Stimulated activated CD4-positive, alpha-beta T cell treated with anti-CD3 and anti-CD28 coated beads, Interleukin-1b, Interleukin-23, amount 100 ng/mL, for 4 hours (primary cell): Measurements from ENCODE around the gene ORC6.
"Not testable (repeated sequence)": the region's sequence is repeated elsewhere in the genome, so short reads cannot be mapped to it uniquely, and the experiment has no call there.

Source experiments
- DNase-seq, 2 donors: peaks; one replicate each; pipeline ENCODE4 v3.0.0-alpha.2; 2020; ENCODE audit warnings: low read depth in 2 of 2

The ORC6 gene

GRCh38 chr16:46689365-46690280 is at the start of gene ORC6:
Gene ORC6 (plus strand): TSS chr16:46689659. CDS start chr16:46689706, 47 bp downstream.
- DNase-seq = peak; percentile 92 to 96

DNA sequence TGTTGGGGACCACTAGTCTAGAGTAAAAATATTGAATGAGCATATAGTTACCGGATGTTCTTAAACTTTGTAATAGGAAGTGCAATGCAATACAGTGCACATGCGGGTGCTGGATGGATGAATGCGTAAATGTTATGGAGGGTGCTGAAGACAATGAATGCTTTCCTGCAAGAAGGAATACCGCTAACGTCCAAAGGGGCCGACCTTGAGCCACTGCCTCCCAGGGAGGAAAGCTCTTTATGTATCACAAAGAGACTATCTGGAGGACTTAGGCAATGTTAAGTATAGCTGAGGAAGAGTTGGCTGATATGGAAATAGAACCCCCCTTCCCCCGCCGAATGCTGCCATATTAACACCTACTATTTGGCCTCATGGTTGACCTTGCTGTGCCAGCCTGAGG is 40.8 kb upstream of the ORC6 start:
- DNase-seq = no peak

- no peak for DNase-seq
These were observed 39.7 kb upstream of the ORC6 start for GRCh38 chr16:46649588-46650253.

DNA sequence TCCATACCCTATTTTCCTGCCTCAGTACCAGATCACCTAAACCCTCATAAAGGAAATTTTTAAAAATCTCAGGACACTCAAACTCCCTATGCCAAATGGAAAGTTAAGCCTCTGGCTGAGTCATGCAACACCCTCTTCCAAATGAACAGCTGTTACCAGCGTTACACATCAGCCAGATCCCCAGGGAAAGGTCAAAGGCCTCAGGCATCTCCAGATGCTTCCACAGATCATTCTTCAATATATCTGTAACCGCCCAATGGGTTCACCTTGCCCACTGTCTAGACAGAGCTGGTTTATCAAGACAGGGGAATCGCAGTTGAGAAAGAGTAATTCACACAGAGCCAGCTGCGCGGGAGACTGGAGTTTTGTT is 39.2 kb upstream of the ORC6 start:
- no peak for DNase-seq

- DNase-seq = no peak
These were observed 38.2 kb upstream of the ORC6 start for GRCh38 chr16:46651305-46651704.

DNA sequence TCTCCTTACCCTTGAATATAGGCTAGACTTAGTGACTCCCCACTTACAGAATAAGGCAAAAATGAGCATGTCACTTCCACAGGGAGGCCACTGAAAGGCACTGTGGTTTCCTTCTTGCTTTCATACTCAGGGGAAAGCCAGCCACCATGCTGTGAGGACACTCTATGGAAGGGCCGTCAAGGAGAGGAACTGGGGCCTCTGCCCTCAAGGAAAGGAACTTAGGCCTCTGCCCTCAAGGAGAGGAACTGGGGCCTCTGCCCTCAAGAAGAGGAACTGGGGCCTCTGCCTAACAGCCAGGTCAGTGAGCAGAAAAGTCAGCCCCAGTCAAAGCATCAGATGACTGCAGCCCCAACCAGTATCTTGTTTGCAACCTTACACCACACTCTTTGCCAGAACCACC is 30.5 kb upstream of the ORC6 start:
- no peak for DNase-seq

GRCh38 chr16:46662123-46662522 is 27.3 kb upstream of the ORC6 start:
- no peak for DNase-seq

- DNase-seq = peak; percentile 9 to 29
These were observed 16.0 kb upstream of the ORC6 start for GRCh38 chr16:46673320-46674013.

- not testable (repeated sequence) for DNase-seq
These were observed 11.5 kb upstream of the ORC6 start for GRCh38 chr16:46677943-46678342.

GRCh38 chr16:46681867-46682266 is 7.6 kb upstream of the ORC6 start:
- not testable (repeated sequence) for DNase-seq

- no peak for DNase-seq
These were observed 2.5 kb upstream of the ORC6 start for GRCh38 chr16:46686815-46687473.

GRCh38 chr16:46687486-46687885 is 2.0 kb upstream of the ORC6 start:
- no peak for DNase-seq

DNA sequence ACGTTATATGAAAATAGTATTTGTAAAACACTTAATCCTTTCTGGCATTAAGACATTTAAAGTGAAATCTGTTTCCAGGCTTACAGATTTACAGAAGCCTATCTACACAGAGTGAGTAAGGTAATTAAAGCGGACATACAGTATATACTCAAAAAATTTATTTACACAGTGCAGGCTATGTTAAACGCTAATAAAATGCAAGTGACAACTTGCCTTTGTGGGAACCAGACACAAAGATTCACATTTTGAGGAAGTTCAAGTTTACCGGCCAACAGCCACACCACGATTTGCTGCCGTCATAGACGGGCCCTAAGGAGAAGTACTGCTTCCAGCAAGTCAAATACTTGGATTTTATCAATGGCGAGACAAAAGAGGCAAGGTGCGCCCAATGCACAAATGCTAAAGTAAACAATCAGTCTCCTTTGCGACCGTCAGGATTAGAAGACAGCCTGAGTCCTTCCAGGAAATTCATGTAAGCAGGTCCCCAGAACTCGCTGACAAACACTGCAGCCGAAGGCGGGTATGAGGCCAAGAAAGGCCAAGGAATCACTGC is 1.3 kb upstream of the ORC6 start:
- no peak for DNase-seq

- DNase-seq = peak; percentile 100
These were observed 650 bp upstream of the ORC6 start, which contains the start of gene VPS35 for GRCh38 chr16:46688654-46689364. Gene VPS35 (minus strand): TSS chr16:46689178. CDS start chr16:46689133, 45 bp downstream.

GRCh38 chr16:46690281-46691178 is 1.1 kb downstream of the ORC6 start:
- no peak for DNase-seq

- DNase-seq = no peak
These were observed 2.3 kb downstream of the ORC6 start for GRCh38 chr16:46691726-46692125.

GRCh38 chr16:46693598-46693997 is 4.1 kb downstream of the ORC6 start:
- DNase-seq = no peak

GRCh38 chr16:46695937-46696336 is 6.5 kb downstream of the ORC6 start:
- no peak for DNase-seq

DNA sequence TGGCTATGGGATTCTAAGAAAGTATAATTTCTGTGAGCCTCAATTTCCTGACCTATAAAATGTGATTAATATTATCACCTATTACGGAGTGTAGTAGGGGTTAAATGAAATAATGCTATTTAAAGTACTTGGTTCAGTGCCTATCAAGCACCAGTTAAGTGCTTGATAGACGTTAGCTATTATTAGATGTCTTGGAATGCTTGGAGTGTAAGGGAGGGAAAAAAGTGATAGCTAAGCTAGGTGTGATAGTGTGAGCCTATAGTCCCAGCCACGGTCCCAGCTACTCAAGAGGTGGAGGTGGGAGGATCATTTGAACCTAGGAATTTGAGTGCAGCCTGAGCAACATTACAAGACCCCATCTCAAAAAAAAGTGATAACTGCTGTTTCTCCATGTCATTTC is 7.5 kb downstream of the ORC6 start:
- DNase-seq = no peak

DNA sequence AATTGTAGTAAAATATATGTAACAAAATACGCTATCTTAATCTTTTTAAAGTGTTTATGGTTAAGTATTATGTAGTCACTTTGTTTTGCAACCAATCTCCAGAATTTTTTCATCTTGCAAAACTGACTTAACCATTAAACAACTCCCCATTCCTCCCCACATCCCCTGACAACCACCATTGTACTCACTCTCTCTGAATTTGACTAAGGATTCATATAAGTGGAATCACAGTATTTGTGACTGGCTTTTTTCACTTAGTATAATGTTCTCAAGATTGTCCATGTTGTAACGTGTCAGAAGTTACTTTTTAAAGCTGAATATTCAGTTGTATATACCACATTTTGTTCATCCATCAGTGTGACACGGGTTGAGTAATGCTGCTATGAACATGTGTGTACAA is 10.6 kb downstream of the ORC6 start:
- DNase-seq = no peak
